Right lobe of liver (tissue), 6 donors: ENCODE data around the gene SPDYE1. TPM values are rescaled to one million over a fixed set of nuclear protein-coding genes. Genes with fewer than 3 reads are reported as not detected.

Experiments used
- ATAC-seq, 4 donors: fragments of 200-7000 bp; cut with Tn5 transposase; one replicate each; pipeline ENCODE4 v1.9.1; 2020; ENCODE audit warnings: mild to moderate bottlenecking in 4 of 4, moderate library complexity in 4 of 4
- DNase-seq, 3 donors: peaks; one replicate each; pipeline ENCODE4 v3.0.0-alpha.2; 2020
- H3K27ac ChIP-seq, 3 donors: fragments of 200-600 bp; one replicate each; pipeline ENCODE4 v1.8.0; 2022
- H3K27me3 ChIP-seq, 2 donors: fragments of 200-600 bp; one replicate each; pipeline ENCODE4 v1.8.0; 2022
- H3K36me3 ChIP-seq, 4 donors: fragments of 200-600 bp; sonication (generic) in 1 of 4; one replicate each; pipeline versions ENCODE4 v1.5.1 to v1.8.0; 2017 to 2022; ENCODE audit warnings: control low read depth in 1 of 4
- H3K4me1 ChIP-seq, 4 donors: fragments of 200-600 bp; sonication (generic) in 1 of 4; one replicate each; pipeline versions ENCODE4 v1.5.1 to v1.8.0; 2017 to 2022; ENCODE audit warnings: control low read depth in 1 of 4
- H3K4me3 ChIP-seq, 3 donors: fragments of 200-600 bp; one replicate each; pipeline ENCODE4 v1.8.0; 2022
- H3K9me3 ChIP-seq, 4 donors: fragments of 200-600 bp; sonication (generic) in 1 of 4; one replicate each; pipeline versions ENCODE4 v1.5.1 to v1.8.0; 2017 to 2022; ENCODE audit warnings: control low read depth in 1 of 4
- CTCF ChIP-seq, 4 donors: fragments of 200-600 bp in 3 of 4; fragments of 450-650 bp in 1 of 4; IDR thresholded peaks; one replicate each; pipeline versions ENCODE4 v1.5.1 to v1.8.0; 2016 to 2022; ENCODE audit warnings: antibody characterized with exemption in 4 of 4, mild to moderate bottlenecking in 2 of 4
- POLR2A ChIP-seq: fragments of 450-650 bp; IDR thresholded peaks from one replicate; pipeline ENCODE4 v1.6.1; 2017; ENCODE audit warnings: antibody characterized with exemption, mild to moderate bottlenecking
- WGBS: methylation state at CpG from one replicate; pipeline ENCODE4 v1.1.6; 2018; ENCODE audit warnings: low coverage, low lambda C conversion rate; ENCODE audit not compliant: insufficient coverage; ENCODE audit errors: missing lambda C conversion rate; 5-methylcytosine and 5-hydroxymethylcytosine counted together
- intact Hi-C, 2 donors: fragments of 100-400 bp; cut with DNase I; formaldehyde crosslinking; loops; one replicate each; pipeline versions ENCODE4 v1.11.2 to v1.14.1; 2022
- total RNA-seq, 6 experiments: library from RNA; depleted of rRNA in 2 of 6; stranded (reverse); fragments of >200 nt in 2 of 6; fragmentation: NEBNext Ultra II Directional in 3 of 6; extraction: Animal tissue kit (Norgen Biotek cat#: 25700) in 3 of 6; gene quantifications; one replicate each; pipeline versions ENCODE4 v1.1.0 to v1.2.4, GENCODE V29; 2016 to 2023
- donor health status: DM: no; HTN: yes; CAD: no.
- donor health status: DM: no; HTN: no; CAD: no.
- donor health status: DM: no; HTN: no; CAD: no.
- donor health status: DM: no; HTN: yes; CAD: no.
- donor health status: DM: no; HTN: yes; CAD: no.

The SPDYE1 gene
- total RNA-seq, 6 experiments from 2014 or later: not detected

- TF ChIP-seq CTCF (IDR thresholded peaks at IDR 0.05) (no peak), POLR2A (no peak)
- peak in 2 of 3 donors; percentile 35 to 42 for DNase-seq
Observed at GRCh38 chr7:44045226-44046014, 47.7 kb downstream of the SPDYE1 start.

GRCh38 chr7:44046321-44047061, 48.8 kb downstream of the SPDYE1 start:
- DNase-seq (peak in 2 of 3 donors; percentile 47 to 51), ATAC-seq (peak in 3 of 4 donors; percentile 4 to 33 (median 9))
- intact Hi-C loops: no loop called here
- Histone ChIP-seq H3K36me3 (peaks cover 0 to 17% (median 10%) of the 10 kb centered on the region in 4 donors), H3K27me3 (no peaks in the 10 kb centered on the region), H3K27ac (peak overlapping the region in 2 of 3 donors; percentile 43 to 85), H3K9me3 (no peaks in the 10 kb centered on the region), H3K4me3 (no peak overlapping the region), H3K4me1 (peaks cover 0 to 19% (median 3%) of the 10 kb centered on the region in 4 donors)
- 61% methylated on average over 7 of the region's 8 CpGs for WGBS
- TF ChIP-seq CTCF (IDR thresholded peaks at IDR 0.05) (no peak), POLR2A (no peak)

More at GRCh38 chr7:44045226-44046014, 47.7 kb downstream of the SPDYE1 start:
- ATAC-seq: no peak
- peak overlapping the region; percentile 70 to 85 (median 76) for H3K27ac ChIP-seq
- peaks cover 0 to 19% (median 3%) of the 10 kb centered on the region in 4 donors for H3K4me1 ChIP-seq
- peak overlapping the region; percentile 88 to 95 (median 89) for H3K4me3 ChIP-seq
- H3K9me3 ChIP-seq: no peaks in the 10 kb centered on the region
- intact Hi-C loops: no loop called here
- WGBS: 24% methylated on average over 12 of the region's 15 CpGs
- no peaks in the 10 kb centered on the region for H3K27me3 ChIP-seq
- peaks cover 0 to 6% (median 2%) of the 10 kb centered on the region in 4 donors for H3K36me3 ChIP-seq

- intact Hi-C loops: no loop called here
- Histone ChIP-seq H3K36me3 (peaks cover 0 to 31% (median 18%) of the 10 kb centered on the region in 4 donors), H3K27ac (no peak overlapping the region), H3K9me3 (no peaks in the 10 kb centered on the region), H3K27me3 (no peaks in the 10 kb centered on the region), H3K4me1 (peaks cover 0 to 19% (median 3%) of the 10 kb centered on the region in 4 donors), H3K4me3 (no peak overlapping the region)
- TF ChIP-seq POLR2A (no peak), CTCF (IDR thresholded peaks at IDR 0.05) (no peak)
- DNase-seq: peak in 2 of 3 donors; percentile 33 to 38
- no peak for ATAC-seq
- WGBS: 85% methylated on average over 2 of the region's 7 CpGs
Observed at GRCh38 chr7:44048031-44048795, 50.5 kb downstream of the SPDYE1 start.
